A549 (cell line): Measurements from ENCODE around the gene TBC1D4.

Experiments
- BHLHE40 ChIP-seq: IDR thresholded peaks from 2 replicates; pipeline ENCODE4 v1.6.1; 2012; ENCODE audit warnings: low read depth, low read length, inconsistent platforms
- CBX2 ChIP-seq: fragments of 200-600 bp; sonication (generic); IDR thresholded peaks from 2 replicates; pipeline ENCODE4 v1.6.1; 2016; ENCODE audit warnings: low read depth, mild to moderate bottlenecking, borderline replicate concordance
- KDM1A ChIP-seq: fragments of 200-600 bp; sonication (generic); IDR thresholded peaks from 2 replicates; pipeline ENCODE4 v1.6.1; 2016; ENCODE audit warnings: low read depth, mild to moderate bottlenecking
- NR3C1 ChIP-seq: fragments of >200 bp; sonication (Bioruptor Twin); formaldehyde crosslinking; IDR thresholded peaks from 3 replicates; pipeline ENCODE4 v1.6.1; 2017
- RAD21 ChIP-seq, 2 experiments: fragments of >200 bp in 1 of 2; sonication (Bioruptor Twin) in 1 of 2; formaldehyde crosslinking in 1 of 2; IDR thresholded peaks in 1 of 2; conservative IDR thresholded peaks in 1 of 2; 2 replicates in 1 of 2; 3 replicates in 1 of 2; pipeline ENCODE4 v1.6.1; 2012 to 2018; ENCODE audit warnings: inconsistent platforms in 1 of 2
- SREBF2 ChIP-seq: fragments of 450-650 bp; IDR thresholded peaks from 2 replicates; pipeline ENCODE4 v1.6.1; 2014; ENCODE audit warnings: mild to moderate bottlenecking, moderate library complexity
- TP53 ChIP-seq: fragments of 250-450 bp; sonication (Bioruptor Pico); IDR thresholded peaks from 2 replicates; pipeline ENCODE4 v1.5.0; 2021; ENCODE audit warnings: mild to moderate bottlenecking, moderate library complexity
- TF ChIP-seq, protein P1 (sequence below): fragments of >200 bp; sonication (Bioruptor Twin); formaldehyde crosslinking; IDR thresholded peaks from 3 replicates; pipeline ENCODE4 v1.5.1; 2016
- TF ChIP-seq, protein P2 (sequence below): IDR thresholded peaks from 2 replicates; pipeline ENCODE4 v1.6.1; 2012; ENCODE audit warnings: low read depth, borderline replicate concordance

DNA sequence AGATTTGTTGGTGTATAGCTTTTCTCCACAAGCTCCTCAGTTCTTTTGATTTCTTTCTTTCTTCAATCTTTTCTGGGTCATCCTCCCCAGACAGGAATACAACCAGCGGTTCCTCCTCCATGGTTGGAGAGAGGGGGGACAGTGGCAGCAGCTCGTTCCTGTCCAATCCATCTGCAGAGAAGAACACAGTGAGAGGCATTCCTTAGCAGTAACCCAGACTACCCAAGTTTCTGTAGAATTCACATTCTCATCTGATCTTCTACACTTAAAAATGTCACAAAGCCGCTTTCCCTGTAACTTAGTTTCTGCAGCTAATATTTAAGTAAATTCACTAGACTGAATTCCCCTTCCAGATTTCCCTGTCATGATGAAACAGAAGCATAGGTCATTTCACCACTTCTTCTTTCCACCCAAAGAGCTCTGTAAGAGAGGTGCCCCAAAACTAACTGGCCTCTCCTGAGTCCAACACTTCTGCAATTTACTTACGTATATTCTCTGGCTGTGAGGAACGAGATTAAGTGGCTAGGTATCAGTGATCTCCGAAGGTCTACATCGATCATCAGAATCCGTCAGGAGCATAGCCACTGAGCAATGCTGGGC is 171.9 kb downstream of the TBC1D4 start:
- TF ChIP-seq, protein P1, sequence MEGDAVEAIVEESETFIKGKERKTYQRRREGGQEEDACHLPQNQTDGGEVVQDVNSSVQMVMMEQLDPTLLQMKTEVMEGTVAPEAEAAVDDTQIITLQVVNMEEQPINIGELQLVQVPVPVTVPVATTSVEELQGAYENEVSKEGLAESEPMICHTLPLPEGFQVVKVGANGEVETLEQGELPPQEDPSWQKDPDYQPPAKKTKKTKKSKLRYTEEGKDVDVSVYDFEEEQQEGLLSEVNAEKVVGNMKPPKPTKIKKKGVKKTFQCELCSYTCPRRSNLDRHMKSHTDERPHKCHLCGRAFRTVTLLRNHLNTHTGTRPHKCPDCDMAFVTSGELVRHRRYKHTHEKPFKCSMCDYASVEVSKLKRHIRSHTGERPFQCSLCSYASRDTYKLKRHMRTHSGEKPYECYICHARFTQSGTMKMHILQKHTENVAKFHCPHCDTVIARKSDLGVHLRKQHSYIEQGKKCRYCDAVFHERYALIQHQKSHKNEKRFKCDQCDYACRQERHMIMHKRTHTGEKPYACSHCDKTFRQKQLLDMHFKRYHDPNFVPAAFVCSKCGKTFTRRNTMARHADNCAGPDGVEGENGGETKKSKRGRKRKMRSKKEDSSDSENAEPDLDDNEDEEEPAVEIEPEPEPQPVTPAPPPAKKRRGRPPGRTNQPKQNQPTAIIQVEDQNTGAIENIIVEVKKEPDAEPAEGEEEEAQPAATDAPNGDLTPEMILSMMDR, result no peak
- TF ChIP-seq SREBF2 (no peak), TP53 (no peak), RAD21 (conservative IDR thresholded peaks at IDR 0.05 in 1 of 2, IDR thresholded peaks at IDR 0.05 in 1 of 2) (no peak), NR3C1 (no peak), CBX2 (no peak), KDM1A (no peak), BHLHE40 (no peak)
- TF ChIP-seq, protein P2, sequence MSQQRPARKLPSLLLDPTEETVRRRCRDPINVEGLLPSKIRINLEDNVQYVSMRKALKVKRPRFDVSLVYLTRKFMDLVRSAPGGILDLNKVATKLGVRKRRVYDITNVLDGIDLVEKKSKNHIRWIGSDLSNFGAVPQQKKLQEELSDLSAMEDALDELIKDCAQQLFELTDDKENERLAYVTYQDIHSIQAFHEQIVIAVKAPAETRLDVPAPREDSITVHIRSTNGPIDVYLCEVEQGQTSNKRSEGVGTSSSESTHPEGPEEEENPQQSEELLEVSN, result no peak
